ENCODE results near the gene SLC35E2B.
"Not testable (repeated sequence)": the region's sequence is repeated elsewhere in the genome, so short reads cannot be mapped to it uniquely, and the experiment has no call there.

The SLC35E2B gene

DNA sequence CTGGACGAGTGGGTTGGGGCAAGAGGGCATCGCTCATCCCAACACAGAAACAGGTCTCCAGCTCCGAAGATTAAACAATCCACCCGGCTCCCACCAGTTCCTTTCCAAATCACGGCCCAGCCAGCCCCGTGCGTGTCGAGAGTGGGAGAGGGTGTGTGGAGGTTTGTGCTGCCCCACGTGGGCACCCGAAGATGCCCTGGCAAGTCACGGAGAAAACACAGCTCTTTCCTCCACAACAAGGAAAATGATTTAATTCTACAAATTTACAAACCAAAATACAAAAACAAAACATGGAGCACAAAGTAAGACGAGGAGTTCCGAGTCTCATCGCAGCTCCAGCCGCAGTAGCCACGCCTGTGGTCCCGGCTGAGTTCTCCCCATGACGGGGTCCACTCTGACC, 9.9 kb upstream of the SLC35E2B start:
- not testable (repeated sequence) for DNase-seq

- not testable (repeated sequence) for DNase-seq
Observed at GRCh38 chr1:1700557-1700956, 8.0 kb upstream of the SLC35E2B start.

DNA sequence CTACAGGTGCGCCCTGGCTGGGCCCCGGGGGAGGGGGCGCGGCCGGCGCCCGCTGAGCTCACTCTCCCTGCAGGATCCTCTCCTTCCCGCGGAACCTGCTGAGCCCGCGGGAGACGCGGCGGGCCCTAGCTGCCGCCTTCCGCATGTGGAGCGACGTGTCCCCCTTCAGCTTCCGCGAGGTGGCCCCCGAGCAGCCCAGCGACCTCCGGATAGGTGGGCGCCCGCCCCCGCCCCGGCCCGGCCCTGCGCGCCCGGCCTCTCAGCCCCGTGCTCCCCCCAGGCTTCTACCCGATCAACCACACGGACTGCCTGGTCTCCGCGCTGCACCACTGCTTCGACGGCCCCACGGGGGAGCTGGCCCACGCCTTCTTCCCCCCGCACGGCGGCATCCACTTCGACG, 7.5 kb upstream of the SLC35E2B start:
- DNase-seq: not testable (repeated sequence)

DNA sequence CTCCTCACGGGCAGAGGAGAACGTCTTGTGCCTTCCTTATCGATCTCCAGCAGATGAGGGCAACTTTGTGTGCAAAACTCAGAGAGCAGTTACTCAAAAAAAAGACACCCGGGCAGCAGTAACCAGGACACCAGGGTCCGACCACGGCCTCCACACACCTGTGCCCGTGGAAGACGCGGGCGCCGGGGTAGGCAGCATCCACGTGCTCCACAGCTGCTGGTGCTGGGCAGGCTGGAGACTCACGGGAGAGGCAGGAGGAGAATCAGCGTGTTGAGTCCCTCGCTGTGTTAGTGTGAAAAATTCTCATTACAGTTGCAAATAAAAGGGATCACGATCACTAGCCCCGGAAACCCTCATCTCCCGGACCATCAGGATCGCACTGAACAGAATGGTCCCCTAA, 6.5 kb upstream of the SLC35E2B start:
- DNase-seq: not testable (repeated sequence)

DNA sequence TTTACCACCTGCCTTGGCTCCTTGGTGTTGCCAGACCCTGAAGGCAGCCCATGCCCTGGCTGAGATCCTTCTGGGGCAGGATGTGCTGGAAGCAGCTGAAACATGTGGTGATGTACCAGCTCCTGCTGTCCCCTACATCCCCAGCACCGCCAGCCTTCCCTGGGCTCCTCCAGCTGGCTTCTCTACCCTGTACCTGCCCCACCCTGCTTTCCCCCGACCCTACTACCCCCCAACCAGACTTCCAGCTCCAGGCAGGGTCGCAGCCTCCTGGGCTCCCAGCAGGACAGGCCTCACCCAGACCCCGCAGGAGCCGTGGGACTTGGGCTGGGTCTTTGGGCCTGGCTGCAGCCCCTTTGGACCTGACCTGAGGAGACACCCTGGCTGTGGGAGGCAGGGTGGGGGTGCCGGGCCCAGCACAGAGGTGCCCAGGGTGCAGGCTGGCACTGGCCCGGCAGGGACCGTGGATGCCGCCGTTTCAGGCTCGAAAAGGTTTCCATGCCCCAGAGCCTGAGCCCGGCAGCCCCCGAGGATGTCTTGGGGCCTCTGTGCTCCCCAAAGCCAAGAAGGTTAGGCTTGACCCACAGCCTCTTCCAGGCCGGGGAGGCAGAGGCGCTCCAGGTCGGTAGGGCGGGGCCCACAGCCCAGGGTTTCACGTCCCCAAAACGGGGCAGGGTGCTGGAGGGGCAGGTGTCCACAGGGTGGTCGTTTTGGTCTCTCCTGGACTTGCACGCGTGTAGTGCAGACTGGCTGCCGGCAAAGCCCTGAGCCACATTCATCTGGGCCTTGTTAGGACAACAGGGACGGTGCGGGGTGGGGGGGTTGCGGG, 5.0 kb upstream of the SLC35E2B start:
- DNase-seq: not testable (repeated sequence)

DNA sequence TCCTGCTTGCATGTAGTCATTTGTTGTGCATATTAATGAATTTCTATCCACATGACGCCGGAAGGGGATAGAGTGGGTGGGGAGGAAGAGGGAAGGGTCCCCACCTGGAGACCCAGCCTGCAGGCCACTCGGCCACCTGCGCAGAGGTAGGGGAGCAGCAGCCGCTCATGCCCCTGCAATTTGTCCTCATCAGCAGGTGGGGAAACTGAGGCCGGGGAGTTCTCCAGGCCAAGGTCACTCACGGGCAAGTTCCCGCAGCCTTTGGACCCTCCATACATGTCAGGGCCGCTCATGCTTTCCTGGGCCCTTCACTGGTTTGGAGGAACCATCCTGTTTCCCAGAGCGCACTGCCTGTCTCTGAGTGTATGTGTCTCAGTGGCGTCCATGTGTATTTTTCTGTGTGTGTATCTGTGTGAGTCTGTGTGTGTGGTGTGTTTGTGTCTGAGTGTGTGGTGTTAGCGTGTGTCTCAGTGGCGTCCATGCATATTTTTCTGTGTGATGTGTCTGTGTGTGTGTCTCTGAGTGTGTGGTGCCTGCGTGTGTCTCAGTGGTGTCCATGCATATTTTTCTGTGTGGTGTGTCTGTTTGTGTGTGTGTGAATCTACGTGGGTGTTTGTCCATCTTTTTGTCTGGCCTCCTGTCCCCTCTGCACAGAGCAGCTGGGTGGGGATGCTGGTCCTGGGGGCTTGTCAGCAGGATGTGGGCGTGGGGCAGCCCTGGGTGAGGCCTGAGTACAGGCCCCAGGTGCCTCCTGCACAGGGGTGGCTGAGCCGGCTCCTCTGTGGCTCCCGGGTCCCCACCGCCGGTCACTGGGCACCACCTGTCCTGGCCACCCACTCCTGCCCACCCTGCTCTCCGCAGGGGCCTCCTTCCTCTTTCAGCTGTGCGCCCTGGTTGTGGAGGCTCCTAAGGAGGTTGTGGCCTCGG, 4.1 kb upstream of the SLC35E2B start:
- not testable (repeated sequence) for DNase-seq

DNA sequence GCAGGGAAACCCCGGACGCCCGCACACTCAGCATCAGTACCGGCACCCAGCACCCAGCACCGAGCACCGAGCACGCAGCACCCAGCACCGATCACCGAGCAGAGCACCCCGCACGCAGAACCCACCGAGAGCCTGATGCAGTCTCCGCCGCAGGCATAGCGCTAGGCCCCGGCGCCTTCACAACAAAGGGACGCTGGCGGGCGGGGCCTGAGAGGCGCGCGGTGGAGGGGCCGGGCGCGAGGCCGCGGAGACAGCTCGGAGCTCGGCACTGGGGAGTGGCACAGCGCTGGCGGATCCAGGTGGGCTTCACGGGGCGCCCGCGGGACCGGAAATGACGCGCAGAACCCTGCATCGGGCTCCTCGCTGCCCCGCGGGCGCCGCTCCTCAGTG, 276 bp downstream of the SLC35E2B start:
- peak; percentile 77 to 98 (median 93) for DNase-seq

DNA sequence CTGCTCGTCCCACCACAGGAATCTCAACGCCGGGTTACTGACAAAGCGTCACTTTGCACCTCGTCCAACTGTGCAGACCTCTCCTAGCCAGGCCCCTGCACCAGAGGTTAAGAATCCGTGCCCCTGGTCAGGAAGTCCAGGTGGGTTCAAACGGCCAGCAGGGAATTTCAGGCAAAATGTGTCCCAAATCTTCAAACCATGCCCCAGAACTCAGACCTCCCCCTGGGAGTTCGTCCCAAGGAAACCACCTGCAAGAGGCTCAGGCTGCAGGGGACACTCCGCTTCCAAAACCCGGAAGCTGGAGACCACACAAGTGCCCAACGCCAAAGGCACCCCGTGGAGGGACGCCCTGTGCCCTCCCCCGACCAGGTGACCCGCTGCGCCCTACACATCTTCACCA, 1.2 kb downstream of the SLC35E2B start:
- DNase-seq: not testable (repeated sequence)

DNA sequence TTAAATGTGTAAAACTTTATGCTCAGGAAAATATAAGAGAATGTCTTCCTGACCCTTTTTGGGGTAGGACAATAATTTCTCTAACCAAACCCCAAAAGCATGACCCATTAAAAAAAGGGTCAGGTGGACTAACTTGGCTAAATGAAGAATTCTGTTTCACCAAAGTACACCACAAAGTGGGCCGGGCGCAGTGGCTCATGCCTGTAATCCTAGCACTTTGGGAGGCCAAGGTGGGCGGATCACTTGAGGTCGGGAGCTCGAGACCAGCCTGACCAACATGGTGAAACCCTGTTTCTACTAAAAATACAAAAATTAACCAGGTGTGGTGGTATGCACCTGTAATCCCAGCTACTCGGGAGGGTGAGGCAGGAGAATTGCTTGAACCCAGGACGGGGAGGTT, 3.1 kb downstream of the SLC35E2B start:
- DNase-seq: not testable (repeated sequence)

DNA sequence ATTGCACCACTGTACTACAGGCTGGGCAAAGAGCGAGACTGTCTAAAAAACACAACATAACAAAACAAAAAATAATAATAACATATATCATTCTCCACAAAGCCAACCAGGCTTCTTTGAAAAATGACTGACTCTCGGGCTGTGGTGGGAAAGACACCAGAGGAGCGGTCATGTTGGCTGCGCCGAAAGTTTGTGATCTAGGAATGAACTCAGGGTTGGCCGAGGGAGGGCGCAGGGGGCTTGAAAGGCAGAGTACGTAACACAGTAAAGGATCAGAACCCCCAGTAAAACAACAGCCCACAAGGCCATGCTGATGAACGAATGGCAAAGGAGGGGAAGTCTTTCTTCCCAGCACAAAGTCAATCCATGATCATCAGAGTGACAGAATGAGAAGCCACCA, 4.7 kb downstream of the SLC35E2B start:
- no peak for DNase-seq

DNA sequence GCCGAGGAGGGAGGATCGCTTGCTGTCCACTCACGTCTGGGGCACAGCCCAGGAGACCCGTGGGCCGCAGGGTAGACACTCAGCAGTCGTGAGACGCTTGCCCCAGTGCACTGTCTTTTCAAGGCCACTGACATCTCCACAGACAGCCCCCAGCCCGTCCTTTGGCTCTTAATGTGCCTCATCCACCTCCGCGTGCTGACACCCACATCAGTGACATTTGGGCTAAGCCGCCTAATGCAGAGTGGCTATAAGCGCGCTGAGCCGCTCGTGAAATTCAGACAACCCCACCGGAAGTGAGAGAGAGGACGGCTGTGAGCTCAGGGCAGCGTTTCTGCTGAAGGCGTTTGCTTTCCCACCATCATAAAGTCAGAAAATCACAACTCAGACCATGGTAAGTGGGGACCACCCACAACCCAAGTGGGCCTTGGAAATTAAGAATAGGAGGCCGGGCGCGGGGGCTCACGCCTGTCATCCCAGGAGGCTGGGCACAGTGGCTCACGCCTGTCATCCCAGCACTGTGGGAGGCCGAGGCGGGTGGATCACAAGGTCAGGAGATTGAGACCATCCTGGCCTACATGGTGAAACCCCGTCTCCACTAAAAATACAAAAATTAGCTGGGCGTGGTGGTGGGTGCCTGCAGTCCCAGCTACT, 8.4 kb downstream of the SLC35E2B start:
- no peak for DNase-seq

DNA sequence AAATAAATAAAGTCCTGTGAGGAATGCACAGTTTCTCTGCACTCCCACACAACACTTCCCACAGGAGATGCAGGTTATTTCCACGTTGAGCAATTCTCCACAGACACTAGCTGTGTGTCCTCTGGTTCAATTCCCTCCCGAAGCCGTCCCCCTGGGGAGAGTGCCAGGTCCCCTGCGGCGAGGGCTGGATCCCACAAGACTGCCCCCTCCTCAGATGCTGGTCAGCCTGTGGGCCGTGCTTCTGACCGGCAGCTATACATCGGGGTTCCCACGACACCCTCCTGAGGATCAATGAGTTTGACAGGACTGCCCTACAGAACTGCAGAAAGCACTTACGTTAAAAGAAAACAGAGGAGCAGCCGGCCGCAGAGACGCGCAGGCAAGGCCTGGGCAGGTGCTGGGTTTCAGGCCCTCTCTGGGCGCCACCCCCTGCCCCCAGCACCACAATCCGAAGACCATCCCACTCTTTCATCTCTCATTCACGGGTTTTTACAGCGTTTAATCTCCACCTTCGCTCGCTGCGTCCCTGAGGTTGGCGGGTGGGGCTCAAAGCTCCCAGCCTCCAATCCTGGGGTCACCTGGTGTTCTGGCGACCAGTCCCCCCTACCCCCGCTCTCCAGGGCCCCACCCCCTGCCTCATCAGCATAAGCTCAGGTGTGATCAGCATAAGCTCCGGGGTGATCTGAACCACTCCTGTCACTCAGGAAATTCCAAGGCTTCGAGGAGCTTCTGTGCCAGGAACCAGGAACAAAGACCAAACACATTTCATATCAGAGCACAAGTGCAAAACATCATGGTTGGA, 9.3 kb downstream of the SLC35E2B start:
- DNase-seq: no peak

GRCh38 chr1:1680912-1681273, 11.7 kb downstream of the SLC35E2B start:
- no peak for DNase-seq

GRCh38 chr1:1680031-1680911, 12.3 kb downstream of the SLC35E2B start:
- no peak for DNase-seq

GRCh38 chr1:1678581-1679380, 13.8 kb downstream of the SLC35E2B start:
- DNase-seq: peak in 5 of 6 experiments; percentile 13 to 56 (median 37)

DNA sequence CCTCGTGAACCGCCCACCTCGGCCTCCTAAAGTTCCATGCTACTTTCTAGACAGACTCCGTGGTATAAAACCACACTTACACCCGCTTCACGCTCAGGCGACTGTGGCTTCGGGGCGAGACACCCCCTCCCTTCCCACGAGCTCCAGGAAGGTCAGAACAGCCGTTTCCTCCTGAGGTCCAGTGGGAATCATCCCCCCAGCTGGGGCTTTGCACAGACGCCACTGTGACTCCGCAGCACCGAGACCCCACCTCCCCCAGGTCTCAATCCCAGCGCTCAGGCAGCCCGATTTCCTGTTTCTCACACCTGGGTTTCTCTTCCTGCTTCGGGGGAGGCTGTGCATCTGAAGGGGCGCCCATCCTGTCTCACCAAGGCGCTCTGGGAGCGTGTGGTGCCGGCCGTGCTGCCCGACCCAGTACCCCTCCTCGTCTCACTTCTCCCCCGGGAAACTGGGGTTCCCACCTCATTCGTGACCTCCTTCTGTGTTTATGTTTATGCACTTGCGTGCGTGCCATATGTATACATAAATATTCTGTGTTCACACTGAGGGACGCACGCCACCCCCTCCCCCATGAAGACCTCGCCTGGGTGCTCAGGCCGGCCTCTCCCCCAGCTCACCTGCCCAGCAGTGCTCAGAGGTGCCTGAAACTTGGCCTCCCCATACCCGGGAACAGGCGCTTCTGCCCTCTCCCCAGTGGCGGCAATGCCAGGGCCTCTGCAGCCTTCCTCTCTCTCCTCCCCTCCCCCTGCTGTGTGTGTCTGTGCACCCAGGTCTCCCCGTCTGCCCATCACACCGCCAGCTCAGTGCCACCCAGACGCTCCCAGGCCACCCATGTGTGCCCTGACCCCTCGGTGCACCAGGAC, 14.6 kb downstream of the SLC35E2B start:
- peak; percentile 30 to 61 (median 37) for DNase-seq

GRCh38 chr1:1676087-1676486, 16.5 kb downstream of the SLC35E2B start:
- not testable (repeated sequence) for DNase-seq

GRCh38 chr1:1675218-1675617, 17.4 kb downstream of the SLC35E2B start:
- DNase-seq: not testable (repeated sequence)

GRCh38 chr1:1674806-1675205, 17.8 kb downstream of the SLC35E2B start:
- DNase-seq: not testable (repeated sequence)

All from stimulated activated naive CD4-positive, alpha-beta T cell (primary cell).